ENCODE data around the gene KEAP1.
"Not testable (repeated sequence)": the region's sequence is repeated elsewhere in the genome, so short reads cannot be mapped to it uniquely, and the experiment has no call there.

Gene KEAP1

DNA sequence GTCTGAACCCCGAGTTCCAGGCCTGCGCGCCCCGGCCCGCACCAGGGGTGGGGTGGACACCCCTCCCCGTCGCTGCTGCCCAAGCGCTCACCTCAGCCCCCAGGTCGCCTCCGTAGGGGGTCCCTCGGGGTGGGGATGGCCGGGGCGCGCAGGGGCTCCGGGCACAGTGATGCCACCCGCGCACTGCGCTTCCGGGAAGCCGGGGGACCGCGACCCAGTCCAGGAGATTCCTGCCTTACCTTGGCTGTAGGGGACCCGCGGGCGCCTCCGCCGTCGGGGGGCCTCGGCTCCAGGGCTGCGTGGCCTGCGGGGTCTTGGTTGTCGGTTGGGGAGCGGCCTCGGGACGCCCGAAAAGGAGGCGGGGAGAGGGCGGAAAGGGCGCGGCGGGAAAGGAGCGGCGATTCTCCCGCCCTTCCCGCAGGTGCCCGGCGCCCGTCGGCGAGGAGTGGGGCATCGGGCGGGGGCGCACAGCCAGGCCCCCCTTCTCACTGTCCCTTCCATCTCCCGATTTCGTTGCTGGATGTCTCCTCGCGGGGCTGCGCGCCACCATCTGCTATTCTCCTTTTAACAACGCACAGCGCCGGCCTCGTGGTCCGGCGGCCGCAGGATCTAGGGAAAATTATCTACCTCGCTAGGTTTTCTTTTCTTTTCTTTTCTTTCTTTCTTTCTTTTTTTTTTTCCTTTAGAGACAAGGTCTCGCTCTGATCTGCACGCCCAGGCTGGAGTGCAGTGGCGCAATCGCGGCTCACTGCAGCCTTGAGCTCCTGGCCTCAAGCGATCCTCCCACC, at the start of gene KEAP1:
KEAP1 (minus strand) TSS at position 355 of the 788 bp plus-strand sequence. CDS start 3,323 bp downstream, outside the sequence.
- DNase-seq, result no peak

DNA sequence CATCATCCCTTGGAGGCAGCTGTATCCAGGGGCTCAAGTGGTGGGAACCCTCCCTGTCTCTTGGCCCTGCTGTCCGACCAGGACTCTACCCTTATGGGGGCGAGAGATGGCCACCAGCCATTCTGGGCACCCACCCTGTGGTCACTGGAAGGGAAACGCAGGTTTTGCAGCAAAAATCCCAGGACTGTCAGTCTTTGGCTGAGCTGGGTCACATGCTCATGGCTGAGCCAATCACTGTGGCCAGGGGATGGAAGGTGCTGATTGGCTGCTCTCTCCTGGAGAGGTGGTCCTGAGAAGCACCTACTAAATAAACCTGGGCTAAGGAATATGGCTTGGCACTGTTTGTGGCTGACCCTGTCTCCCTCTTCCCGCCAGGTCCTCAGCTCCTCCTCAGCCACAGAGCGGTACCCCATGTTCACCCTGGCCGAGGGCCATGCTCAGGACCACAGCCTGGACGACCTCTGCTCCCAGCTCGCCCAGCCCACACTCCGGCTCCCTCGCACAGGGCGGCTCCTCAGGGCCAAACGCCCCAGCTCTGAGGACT, 49.4 kb upstream of the KEAP1 start:
- no peak for DNase-seq

DNA sequence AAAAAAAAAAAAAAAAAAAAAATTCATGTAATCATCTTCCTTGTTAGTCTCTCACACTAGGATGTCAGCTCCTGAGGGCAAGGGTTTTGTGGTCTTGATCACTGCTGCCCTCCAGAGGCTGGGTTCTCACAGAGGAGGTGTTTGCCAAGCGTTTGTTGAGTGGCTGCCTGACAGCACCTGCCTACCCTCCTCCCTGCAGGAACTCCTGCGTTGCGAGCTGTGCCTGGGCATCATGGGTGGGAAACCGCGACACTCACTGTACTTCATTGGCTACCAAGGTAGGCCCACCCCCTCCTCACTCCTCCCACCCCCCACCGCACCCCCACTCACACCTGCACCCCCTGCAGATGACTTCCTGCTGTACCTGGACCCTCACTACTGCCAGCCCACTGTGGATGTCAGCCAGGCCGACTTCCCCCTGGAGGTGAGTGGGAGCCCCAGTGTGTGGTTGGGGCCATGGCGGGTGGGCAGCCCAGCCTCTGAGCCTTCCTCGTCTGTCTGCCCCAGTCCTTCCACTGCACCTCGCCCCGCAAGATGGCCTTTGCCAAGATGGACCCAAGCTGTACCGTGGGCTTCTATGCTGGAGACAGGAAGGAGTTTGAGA, 48.6 kb upstream of the KEAP1 start:
- no peak for DNase-seq

DNA sequence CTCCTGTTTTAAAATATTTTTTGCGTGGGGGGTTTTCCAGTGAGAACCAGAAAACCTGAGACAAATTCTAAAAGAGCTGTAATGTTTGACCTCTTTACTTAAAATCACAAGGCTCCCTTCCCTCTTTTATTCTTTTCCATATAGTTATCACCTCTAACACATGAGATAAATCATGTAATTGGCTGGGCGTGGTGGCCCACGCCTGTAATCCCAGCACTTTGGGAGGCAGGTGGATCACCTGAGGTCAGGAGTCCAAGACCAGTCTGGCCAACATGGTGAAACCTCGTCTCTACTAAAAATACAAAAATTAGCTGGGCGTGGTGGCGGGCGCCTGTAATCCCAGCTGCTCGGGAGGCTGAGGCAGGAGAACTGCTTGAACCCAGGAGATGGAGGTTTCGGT, 47.9 kb upstream of the KEAP1 start:
- DNase-seq, result not testable (repeated sequence)

DNA sequence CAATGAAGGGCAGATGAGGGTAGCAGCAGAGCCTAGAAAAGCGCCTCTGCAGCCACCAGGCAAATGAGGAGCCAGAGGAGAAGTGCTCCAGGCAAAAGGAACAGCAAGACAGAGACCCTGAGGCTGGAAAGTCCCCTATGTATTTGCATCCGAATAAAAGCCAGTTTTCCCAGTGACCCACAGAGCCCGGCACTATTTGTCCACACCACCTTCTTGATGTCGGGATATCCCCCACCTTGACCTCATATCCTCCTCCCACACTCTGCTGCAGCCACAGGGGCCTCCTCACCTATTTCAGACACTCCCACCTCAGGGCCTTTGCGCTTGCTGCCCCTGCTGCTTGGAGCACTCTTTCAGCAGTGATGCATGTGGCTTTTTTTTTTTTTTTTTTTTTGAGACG, 47.2 kb upstream of the KEAP1 start:
- DNase-seq, result no peak

DNA sequence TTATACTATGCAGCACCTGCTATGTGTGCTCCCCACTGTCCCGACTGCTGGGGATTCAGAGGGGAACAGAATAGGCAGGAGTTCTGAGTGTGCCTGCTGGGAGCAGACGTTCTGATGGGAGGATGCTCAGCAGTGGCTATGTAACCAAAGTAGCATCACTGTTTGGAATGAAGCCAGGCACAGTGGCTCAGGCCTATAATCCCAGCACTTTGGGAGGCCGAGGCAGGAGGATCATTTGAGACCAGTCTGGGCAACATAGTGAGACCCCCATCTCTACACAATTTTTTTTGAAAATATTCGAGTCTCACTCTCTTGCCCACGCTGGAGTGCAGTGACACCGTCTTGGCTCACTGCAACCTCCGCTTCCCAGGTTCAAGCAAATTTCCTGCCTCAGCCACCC, 46.6 kb upstream of the KEAP1 start:
- no peak for DNase-seq

DNA sequence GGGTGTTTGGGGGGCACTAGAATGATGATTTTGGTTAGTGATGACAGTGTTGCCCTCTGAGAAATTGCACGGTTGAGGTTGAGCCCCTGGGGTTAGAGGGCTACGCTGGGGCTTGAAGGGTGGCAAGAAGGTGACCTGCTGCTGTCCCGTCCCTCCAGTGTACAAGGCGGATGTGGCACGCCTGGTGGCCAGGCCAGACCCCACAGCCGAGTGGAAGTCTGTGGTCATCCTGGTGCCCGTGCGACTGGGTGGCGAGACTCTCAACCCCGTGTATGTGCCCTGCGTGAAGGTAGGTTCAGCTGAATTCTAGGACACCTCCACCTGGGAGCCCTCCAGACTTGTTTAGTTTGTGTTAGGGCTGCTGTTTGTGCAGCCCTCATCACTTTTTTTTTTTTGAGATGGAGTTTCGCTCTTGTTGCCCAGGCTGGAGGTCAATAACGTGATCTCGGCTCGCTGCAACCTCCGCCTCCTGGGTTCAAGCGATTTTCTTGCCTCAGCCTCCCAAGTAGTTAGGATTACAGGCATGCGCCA, 45.7 kb upstream of the KEAP1 start:
- DNase-seq, result no peak

DNA sequence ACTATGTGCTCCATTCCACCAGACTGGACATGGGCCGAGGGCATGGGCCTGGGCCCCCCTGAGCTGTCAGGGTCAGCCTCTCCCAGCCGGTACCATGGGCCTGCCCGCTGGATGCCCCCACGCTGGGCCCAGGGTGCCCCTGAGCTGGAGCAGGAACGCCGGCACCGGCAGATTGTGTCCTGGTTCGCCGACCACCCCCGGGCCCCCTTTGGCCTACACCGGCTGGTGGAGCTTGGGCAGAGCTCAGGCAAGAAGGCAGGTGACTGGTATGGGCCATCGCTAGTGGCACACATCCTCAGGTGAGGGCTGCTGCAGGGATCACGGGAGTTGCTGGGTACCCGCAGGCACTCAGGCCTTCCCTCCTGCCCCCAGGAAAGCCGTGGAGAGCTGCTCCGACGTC, 43.7 kb upstream of the KEAP1 start:
- no peak for DNase-seq

DNA sequence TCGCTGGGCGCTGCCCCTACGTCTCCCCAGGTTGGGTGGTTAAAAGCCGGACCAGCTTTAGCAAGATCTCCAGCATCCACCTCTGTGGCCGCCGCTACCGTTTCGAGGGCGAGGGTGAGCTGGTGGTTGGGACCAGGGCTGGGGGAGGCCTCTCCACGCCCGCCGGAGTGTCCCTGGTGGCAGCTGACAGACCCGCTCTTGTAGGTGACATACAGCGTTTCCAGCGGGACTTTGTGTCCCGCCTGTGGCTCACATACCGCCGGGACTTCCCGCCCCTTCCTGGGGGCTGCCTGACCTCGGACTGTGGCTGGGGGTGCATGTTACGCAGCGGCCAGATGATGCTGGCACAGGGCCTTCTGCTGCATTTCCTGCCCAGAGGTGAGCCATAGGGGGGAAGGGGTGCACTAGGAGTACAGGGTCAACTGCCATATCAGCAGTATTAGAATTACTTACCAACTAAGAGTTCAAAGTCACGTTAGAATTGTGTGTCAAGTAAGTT, 41.6 kb upstream of the KEAP1 start:
- no peak for DNase-seq

DNA sequence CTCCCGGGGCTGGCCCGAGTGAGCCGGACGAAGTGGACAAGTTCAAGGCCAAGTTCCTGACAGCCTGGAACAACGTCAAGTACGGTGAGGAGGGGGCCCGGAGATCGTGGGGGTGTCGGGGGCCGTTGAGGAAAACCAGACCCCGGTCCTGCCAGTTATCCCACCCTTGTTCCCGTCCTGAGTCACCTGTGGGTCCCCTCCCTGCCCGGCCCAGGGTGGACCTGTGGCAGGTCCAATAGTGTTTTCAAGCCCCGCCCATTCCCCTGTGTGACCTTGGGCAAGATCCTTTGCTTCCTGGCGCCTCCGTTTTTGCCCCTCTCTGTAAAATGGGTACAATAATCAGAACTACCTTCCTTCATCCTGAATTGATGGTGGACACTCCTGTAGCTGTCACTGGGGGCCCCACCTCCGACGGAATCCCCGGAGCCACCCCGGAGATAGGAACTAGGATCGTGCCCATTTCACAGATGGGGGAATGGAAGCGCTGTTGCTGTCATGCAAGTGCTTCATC, 41.1 kb upstream of the KEAP1 start:
- DNase-seq, result no peak

DNA sequence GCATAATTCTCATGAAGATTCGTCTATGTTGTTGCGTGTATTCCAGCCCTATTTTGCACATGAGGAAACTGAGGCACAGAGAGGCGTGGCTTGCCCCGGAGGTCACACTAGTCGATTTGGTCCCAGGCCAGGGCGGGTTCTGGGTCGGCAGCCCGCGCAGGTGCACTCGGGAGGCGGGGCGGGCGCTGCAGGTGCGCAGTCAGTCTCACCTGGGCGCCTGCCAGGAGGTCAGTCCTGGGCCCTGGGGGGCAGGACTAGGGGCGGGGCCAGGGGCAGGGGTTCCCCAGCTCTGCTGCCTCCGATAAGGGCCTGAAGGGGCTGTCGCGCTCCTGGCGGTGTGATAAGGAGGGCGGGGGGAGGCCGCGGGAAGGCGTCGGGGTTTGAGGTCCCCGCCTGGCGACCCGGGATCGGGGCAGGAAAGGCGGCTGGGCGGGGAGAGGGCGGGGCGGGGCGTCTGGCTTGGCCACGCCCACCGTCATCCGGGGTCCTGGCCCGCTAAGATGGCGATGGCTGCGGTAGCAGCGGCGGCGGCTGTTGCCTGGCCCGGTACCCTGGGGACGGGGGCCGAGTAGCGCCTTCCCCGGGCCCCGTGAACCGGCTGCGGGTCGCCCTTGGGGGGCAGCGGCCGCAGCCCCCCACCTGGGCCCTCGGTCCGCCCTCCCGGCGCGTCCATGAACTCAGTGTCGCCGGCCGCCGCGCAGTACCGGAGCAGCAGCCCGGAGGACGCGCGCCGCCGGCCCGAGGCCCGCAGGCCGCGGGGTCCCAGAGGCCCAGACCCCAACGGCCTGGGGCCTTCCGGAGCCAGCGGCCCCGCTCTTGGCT, 40.5 kb upstream of the KEAP1 start, which contains the start of gene ATG4D:
ATG4D (plus strand) TSS at position 485 of the 822 bp plus-strand sequence; CDS start at position 672, 187 bp downstream.
- DNase-seq, result peak; percentile 90

DNA sequence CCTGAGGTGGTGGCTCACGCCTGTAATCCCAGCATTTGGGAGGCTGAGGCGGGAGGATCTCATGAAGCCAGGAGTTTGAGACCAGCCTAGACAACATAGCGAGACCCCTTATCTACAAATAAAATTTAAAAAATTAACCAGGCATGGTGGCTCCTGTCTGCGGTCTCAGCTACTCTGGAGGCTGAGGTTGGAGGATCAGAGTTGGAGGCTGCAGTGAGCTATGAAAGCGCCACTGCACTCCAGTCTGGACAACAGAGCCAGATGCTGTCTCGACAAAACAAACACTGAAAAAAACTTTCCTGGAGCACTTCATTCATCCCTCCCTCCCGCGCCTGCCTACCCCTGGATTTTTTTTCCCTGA, 39.9 kb upstream of the KEAP1 start:
- no peak for DNase-seq

DNA sequence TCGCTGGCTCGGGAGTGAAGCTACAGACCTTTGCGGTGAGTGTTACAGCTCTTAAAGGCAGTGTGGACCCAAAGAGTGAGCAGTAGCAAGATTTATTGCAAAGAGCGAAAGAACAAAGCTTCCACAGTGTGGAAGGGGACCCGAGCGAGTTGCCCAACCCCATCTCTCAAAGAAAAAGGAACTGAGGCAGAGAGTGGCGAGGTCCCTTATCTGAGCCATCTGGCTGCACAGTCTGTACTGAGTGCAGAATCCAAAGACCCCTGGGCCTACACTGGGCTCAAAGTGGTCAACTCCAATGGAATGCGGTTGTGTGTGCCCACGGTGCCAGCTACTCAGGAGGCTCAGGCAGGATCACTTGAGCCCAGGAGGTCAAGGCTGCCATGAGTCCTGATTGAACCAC, 35.9 kb upstream of the KEAP1 start:
- DNase-seq, result not testable (repeated sequence)

DNA sequence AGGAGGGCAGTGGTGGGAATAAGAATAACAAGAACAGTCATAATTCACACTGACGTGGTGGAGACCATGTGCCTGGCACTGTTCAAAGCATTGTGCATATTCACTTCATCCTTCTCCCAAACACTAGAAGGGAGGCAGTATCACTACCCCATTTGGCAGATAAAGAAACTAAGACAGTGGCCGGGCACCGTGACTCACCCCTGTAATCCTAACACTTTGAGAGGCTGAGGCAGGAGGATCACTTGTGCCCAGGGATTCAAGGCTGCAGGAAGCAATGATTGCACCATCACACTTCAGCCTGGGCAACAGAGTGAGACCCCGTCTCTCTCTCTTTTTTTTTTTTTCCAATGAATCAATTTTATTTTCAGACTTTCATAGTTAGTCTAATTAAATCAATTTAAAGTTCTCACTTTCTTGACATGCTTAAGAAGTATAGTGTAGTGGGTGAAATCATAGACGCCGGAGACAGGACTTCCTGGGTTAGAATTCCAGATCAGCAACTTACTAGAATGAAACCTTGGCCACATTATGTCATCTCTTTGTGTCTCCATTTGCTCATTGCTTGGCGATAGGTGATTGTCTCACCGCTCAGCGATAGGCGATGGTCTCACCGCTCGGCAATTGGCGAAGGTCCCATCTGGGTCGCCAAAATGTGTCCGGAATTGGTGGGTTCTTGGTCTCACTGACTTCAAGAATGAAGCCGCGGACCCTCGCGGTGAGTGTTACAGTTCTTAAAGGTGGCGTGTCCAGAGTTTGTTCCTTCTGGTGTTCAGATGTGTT, 35.2 kb upstream of the KEAP1 start:
- no peak for DNase-seq

DNA sequence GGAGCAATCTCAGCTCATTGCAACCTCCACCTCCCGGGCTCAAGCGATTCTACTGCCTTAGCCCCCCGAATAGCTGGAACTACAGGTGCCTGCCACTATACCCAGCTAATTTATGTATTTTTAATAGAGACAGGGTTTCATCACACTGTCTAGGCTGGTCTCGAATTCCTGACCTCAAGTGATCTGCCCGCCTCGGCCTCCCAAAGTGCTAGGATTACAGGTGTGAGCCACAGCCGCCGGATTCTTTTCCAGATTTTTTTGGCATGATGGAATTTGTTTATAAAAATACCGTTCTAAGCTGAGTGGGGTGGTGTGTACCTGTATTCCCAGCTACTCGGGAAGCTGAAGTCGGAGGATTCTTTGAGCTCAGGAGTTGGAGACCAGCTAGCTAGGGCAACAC, 34.5 kb upstream of the KEAP1 start:
- DNase-seq, result no peak

DNA sequence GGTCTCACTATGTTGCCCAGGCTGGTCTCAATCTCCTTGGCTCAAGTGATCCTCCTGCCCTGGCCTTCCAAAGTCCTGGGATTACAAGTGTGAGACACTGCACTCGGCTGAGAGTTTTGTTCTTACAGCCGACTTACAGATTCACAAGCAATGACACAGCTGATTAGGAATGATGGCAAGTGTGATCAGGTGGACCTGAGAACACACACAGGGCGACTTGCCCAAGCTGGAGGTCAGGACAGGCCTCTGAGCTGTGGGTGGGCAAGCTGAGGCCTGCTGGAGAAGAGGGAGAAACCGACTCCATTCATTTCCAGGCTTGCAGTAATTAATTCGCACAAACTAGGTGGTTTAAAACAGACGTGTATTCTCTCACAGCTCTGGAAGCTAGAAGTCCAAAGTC, 32.5 kb upstream of the KEAP1 start:
- DNase-seq, result no peak

DNA sequence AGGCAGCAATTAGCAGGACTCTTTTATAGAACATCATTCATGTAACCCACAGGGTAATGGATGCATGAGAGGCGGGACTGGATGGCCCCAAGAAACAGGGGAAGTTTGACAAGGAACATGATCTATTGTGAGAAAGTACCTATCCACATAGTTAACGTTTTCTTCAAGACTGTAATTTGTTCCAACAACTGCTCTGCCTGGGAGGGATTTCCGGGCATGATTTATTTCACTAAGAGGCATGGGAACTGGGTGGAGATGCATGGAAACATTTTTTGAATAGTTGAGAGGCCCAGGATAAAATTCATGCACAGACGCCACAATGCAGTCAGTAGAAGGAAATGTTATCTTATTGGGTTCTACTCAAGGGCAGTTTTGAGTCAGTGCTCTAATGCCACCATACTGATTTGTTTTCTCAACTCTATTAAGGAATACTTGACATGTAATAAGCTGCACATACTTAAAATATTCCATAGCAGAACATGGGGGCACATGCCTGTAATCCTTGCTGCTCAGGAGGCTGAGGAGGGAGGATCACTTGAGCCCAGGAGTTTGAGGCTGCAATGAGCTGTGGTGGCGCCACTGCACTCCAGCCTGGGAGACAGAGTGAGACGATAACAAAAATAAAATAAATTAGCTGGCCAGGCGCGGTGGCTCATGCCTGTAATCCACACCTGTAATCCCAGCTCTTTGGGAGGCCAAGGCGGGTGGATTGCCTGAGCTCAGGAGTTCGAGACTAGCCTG, 30.7 kb upstream of the KEAP1 start:
- DNase-seq, result no peak

DNA sequence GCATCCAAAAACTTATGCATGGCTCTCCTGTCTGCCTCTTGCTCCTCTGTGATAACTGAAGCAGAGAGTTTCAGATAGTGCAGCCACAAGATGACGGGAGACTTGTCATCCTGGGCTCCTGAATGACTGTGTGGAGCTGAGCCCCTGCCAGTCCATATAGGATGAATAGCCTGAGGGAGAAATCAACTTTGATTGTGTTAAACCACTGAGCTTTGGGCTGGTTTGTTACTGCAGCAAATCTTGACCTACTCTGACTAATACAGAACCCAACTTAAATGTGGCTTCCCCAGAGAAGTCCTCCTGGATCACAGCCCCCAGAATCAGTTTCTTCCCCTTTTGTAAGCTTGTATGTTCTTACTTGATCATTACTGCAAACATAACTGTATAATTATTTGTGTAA, 29.3 kb upstream of the KEAP1 start:
- DNase-seq, result no peak

DNA sequence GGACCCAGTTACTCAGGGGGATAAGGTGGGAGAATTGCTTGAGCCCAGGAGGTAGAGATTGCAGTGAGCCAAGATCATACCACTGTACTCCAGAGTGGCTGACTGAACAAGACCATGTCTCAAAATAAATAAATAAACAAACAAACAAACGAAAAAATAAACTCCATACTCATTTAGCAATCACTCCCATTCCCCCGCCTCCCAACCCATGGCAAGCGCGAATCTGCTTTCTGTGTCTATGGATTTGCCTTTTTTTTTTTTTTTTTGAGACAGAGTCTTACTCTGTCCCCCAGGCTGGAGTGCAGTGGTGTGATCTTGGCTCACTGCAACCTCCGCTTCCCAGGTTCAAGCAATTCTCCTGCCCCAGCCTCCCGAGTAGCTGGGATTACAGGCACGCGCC, 23.7 kb upstream of the KEAP1 start:
- not testable (repeated sequence) for DNase-seq

DNA sequence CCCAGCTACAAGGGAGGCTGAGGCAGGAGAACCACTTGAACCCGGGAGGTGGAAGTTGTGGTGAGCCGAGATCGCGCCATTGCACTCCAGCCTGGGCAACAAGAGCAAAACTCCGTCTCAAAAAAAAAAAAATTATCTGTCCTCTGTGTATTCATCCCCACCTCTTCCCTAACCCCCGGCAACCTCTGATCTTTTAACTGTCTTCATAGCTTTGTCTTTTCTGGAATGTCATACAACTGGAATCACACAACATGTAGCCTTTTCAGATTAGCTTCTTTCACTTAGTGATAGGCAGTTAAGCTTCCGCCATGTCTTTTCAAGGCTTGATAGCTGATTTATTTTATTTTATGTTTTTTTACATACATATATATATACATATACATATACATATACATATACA, 22.5 kb upstream of the KEAP1 start:
- DNase-seq, result no peak

DNA sequence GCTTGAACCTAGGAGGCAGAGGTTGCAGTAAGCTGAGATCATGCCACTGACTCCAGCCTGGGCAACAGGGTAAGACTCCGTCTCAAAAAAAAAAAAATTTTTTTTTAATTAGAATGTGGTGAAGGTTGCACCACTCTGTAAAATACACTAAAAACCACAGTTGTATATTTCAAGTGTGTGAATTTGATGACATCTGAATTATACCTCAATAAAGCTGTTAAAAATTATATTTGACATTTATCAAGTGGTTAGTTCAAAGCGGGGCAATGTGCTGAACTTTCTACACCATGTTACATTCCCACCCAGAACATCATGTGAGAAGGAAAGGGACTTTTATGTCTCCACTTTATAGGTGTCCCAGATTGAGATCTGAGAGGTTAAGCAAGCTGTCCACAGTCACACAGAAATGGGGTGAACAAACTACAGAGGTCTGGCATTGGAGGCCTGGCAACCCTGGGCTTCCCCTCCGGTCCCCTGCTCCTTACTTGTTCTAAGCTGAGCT, 20.0 kb upstream of the KEAP1 start:
- no peak for DNase-seq

Data from right forelimb (tissue), 1 donor.